ENCODE results near the gene CDH23.

DNA sequence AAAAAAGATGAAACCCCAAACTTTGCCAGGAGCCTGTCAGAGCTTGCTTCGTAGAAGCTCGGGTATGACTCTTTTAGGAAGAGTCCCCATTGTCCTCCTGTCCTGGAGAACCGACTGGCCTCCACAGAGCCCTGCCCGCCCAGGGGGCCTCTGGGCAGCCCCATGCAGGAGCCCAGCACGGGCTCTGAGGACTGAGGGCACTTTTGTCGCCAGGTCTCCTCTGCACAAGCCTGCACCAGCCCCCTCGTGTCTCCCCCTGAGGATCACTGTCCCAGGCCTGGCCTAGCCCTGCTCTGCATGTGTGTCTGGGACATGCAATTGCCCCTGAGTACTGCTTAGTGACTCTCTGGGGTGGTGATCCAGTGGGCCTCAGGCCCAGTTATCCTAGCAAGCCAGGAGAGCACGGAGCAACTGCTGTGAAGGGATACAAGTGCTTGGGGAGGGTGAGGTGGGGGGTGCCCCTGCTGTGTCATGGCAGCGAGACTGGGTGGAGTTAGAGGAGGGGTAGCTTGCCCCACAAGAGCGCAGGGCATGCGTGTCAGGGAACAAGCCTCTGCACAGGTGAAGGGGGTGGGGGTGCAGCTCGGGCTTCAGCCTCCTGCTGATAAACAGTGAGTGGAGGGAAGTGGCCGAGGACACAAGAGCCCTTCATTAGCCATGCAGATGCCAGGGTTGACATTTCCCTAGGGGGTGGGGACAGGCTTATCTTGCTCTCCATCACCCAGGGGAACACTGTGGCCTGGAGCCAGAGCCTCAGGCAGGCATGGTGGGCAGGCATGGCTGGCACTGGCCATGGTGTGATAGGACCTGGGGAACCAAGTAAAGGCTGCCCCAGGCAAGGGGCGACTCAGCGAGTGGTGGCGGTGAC is 179.4 kb downstream of the CDH23 start:
- TF ChIP-seq CTCF (IDR thresholded peaks at IDR 0.05; ENCODE audit: low read depth, low read length, poor library complexity, severe bottlenecking) (no peak), EZH2phosphoT487 (IDR thresholded peaks at IDR 0.05; ENCODE audit: borderline replicate concordance, low read length) (no peak)
